D341Med (cell line): ENCODE data around the gene NEURL1.
"Not testable (repeated sequence)": the region's sequence is repeated elsewhere in the genome, so short reads cannot be mapped to it uniquely, and the experiment has no call there.

Source experiments
- DNase-seq: peaks from one replicate; pipeline ENCODE4 v3.0.0; 2012; ENCODE audit warnings: low spot score

Gene NEURL1

DNA sequence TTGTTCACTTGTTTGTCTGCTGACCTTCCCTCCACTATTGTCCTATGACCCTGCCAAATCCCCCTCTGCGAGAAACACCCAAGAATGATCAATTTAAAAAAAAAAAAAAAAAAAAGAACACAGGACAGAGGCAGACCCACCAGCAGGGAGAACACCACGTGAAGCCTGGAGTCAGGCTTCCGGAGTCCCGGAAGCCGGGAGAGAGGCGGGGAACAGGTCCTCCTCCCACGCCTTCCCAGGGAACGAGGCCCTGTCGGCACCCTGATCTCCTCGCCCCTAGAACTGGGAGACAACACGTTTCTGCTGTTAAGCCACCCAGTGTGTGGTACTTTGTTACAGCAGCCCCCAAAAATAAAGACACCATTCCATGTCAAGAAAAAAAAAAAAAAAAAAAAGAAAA, 114.6 kb downstream of the NEURL1 start:
- not testable (repeated sequence) for DNase-seq

DNA sequence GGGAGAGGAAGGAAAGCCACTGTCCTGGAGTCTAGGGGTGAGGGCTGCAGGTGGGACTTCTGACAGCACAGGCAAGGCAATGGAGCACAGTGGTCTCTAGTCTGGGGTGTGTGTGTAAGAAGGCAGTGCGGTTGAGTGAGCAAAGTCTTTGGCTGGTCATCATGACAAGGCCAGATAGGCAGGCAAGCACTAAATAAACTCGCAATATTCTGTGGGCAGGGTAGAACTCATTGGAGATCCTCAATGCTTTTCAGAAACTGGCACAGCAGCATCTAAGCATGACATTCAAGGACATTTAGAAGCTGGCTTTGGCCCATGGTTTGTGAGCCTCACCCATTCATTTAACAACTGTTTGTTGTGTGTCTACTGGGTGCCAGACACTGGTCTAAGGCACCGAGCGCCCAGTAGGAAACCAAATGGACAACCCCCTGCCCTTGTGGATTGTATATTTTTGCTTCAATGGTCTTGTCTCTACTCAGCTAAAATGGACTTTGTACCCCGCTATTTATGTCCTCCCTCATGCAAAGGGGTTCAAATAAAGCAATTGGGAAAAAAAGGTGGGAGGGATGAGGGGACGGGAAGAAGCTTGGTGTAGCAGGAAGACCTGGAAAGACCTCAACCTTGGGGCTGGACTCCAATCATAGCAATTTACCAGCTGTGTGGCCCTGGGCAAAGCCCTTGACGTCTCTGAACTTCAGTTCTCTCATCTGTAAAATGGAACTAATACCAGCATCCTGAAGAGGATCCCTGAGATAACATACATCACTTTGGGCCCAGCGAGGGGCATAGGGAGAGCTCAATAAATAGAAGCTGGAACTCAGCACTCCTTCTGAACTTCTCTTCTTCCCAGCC, 116.0 kb downstream of the NEURL1 start:
- no peak for DNase-seq

DNA sequence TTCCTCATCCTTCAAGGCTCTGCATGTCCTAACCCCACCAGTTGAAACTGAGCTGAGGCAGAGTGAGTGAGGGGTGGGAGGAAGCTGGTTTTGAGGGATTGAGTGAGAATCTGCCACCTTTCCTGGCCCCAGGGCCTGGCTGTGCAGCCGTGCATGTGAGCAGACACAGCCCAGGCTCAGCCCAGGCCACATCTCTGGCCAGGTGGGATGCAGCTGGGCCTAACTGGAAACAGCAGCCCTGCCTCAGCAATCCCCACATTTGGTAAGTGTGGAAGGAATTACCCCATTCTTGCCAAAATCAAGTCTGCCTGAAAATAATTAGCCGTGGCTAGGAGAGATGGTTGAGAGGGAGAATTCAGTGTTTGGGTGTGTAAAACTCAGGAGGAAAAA, 116.6 kb downstream of the NEURL1 start:
- no peak for DNase-seq

DNA sequence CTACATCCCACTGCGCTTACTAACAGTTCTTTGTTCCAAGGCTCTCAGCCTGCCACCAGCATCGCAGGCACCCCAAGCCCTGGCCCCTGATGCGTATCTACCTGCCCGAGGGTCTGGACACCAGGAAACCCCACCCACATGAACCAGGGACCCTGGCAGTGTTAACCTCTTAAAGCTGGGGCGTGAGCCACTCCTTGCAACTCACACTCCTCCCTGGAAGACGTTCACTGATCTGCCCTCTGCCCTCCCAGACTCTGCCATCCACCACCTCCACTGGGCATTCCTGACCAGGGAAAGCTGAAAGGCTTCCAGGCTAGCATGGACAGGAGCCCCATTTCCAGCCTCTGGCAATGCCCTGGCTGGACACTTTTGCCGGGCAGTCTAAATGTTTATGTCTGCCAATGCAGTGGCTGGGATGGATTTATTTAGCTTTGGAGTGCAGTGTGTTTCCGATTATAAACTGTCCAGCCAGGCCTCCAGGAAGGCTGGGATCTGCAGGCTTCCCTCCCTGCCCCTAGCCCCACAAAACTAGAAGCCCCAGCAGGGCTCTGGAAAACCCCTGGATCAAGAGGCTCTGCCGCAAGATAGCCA, 117.5 kb downstream of the NEURL1 start:
- DNase-seq, result no peak

- no peak for DNase-seq
Observed at GRCh38 chr10:103612462-103613365, 119.2 kb downstream of the NEURL1 start.

DNA sequence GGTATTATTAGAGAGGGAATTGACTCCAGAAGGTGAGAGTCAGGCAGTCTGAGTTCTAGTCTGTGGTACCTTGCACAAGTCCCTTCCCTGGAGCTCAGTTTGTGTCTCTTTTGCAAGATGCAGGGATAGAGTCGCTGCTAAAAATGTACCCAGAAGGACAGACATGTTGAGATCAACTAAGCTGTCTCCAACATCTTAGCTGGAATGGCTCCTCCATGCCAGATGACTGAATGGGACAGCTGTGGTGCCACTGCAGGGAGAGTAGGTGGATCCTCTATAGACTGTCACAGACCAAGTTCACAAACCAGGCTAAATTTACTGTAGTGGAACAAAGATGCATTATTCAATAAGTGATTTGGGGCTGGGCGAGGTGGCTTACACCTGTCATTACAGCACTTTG, 120.1 kb downstream of the NEURL1 start:
- DNase-seq, result no peak

GRCh38 chr10:103614306-103615158, 121.0 kb downstream of the NEURL1 start:
- DNase-seq, result no peak

GRCh38 chr10:103616705-103617601, 123.4 kb downstream of the NEURL1 start:
- DNase-seq, result no peak

DNA sequence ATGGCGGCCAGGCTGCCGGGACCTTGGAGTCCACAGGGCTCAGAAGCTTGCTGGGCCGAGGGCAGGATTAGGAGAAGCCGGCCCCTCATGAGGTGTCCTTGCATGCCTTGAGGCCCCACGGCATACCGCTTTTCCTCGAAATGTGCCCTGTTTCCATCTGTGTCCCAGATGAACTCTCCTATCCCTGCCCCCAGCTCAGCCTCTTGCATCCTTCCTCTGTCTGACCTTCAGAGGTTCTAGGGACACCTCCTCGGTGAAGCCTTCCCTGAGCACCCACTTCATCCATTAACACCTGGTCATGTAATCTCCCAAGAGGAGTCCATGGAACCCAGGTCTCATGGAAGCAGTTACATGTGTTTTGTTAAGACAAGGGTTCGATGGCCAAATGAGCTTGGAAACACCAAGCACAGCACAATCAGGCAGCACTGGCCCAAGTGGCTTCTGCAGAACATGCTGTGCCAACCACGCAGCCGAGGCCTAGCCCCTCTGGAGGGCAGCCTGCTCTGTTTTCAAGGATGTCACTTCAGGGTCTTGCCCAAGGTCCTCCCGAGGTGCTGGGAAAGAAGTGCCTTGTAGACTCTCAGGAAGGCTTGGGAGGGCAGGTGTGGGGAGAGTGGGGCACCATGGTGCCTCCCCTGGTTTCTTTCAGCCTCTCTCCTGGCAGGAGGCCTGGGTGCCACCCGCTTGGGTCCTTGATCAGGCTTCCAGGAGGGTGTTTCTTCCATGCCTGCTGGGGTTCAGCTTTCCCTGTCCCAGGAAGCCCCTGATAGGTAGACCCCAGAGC, 124.3 kb downstream of the NEURL1 start:
- DNase-seq, result no peak

DNA sequence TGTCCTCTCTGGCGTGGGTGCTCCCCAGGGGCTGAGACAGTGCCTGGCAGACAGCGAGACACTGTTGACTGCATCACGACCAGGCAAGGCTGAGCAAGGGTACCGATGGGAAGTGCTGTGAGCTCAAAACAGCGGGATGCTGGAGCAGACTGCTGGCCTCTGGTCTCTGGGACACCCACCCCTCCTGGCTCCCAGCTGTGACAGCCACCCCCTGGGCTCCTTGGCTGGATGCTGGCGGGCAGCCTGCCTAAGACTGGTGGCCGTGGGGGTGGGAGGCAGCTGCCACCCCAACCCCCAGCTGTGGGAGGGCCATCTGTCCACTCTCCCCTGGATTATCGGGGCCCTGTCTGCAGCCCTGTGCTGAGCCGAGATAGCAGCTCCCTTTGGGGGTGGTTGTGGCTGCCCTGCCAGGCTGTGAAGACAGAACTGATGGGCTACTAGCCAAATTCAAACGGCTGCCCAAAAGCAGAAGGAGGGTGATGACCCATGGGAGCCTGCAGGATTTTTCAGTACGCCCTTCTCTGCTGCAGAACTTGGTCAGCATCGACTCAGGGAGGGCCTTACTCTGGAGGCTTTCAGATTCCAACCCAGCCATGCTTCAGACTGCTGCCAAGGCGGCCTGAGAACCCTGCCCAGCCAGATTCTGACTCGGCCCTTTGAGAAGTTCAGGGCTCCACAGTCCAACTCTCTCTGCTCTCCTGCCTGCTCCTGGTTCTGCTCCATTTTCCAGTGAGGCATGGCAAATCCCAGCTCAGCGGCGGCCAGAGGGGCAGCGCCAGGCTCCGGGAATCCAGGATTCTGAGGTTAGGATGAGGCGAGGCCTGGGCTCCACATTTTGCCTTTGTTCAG, 125.3 kb downstream of the NEURL1 start:
- no peak for DNase-seq

GRCh38 chr10:103619424-103620351, 126.2 kb downstream of the NEURL1 start:
- DNase-seq, result no peak

DNA sequence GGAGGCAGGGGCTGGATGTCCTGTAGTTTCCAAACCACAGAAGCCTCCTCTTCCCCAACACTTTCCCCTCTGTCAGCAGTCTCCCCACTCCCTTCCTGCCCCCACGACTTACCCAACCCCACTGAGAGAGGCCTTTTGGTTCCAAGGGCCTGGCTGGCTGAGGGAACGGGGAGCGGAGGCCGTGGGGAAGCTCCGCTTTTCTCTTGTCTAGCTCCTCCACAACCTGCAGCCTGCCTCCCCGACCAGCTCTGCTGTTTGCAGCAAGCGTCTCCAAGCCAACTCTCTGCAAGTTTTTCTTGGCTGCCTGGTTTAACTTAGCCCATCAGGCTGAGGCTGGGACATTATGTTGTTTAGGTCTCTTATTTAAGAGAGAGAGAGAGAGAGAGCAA, 126.8 kb downstream of the NEURL1 start:
- no peak for DNase-seq

DNA sequence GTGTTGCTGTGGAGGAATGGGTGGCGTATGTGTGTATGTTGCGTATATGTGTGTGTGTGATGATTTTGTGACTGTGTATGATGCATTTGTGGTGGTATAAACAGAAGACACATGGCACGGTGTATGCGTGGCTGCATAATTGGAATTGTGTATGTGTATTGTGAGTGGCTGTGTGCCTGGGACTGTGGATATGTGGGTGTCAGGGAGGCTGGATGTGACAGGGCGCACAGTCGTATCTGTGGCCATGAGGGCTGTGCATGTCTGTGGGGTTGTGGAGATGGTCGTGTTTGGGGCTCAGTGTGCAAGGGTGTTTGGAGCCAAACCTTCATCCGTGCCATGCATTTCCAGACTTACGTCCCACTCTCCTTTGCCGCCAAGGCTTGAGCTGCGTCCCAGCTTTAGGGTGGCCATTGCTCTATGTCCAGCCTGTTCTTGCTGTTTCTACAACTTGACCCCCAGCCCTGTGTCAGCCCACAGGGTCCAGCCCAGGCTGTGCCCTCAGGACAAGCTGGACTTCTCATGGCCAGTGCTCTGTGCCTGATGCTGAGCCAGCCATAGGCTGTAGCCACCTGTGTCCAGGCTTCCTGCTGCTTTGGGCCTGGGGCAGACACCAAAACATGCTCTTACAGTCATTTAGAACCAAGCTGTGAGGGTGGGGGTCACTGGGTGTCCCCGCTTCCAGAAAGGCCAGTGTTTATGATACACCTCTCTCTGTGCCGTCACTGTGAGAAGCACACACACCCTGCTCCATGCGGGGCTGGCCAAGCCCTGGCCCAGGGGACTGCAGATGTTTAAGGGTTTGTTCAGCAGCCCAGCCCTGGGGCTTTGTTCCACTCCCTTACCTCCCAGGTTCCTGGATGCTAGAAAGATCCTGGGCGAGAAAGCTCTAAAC, 127.6 kb downstream of the NEURL1 start:
- no peak for DNase-seq

DNA sequence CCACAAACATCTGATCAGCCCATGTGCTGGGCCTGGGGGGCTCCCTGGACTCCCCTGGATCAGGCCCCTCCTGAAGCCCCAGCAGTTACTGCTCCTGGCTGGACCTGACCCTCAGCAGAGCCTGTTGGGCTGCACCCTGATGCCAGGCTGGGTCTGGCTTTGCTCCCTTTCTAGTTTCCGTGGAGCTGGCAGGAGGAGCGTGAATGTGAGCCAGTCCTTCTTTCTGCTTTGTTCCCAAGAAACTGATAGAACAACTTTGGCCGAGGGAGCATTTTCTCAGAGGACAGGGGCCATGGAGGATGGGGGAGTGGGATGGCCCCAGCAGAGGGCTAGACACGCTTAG, 128.2 kb downstream of the NEURL1 start:
- DNase-seq, result no peak

DNA sequence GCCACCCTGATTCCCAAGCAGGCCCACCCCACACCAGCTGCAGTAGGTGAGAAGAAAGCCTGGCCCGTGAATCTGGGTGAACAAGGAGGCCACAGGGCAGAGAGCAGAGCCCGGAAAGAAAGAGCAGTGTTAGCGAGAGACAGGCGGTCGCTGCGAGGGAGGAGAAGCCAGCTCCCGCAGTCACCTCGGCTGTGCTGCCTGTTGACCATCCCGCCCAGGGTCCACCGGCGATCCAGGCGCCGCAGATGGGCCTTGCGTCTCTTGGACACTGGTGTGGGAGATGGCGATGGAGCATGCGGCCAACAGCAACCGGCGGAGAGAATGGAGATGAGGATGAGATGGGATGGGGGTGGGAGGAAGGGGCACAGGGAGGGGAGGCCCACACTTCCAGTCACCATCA, 128.8 kb downstream of the NEURL1 start:
- no peak for DNase-seq

DNA sequence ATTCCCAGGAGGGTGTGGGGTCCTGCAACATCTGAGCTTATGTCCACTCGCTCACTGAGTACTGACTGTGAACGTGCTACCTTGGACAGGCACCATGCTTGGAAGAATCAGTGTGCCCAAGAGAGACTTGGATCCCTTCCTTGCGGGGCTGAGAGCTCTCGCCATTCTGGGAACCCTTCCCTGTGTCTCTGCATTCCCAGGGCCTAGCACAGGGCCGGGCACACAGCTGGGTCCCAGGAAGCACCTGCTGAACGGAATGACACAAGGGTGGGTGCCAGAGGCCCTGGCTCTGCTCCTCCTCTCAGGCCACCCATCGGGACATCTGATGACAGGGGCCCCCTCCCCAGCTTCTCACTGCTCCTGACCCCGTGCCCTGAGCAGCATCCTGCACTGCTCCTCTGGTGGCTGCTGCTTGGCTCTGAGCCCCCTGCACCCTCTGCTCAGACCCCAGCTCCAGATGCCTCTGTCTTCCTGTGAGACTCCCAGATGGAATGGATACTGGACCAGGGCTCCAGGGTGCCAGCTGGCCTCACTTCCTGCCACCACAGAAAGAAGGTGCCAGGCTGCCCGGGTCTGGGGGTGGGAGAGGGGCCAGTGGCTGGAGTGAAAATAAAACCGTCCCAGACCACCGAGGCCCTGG, 129.6 kb downstream of the NEURL1 start:
- DNase-seq, result no peak
